Measurements from ENCODE around the gene MAN2A1. TPM values are rescaled to one million over a fixed set of nuclear protein-coding genes. Genes with fewer than 3 reads are reported as not detected.

MAN2A1 gene
- polyA plus RNA-seq, 3 donors = 17.0 to 23.0 (median 20.1) TPM

GRCh38 chr5:109762821-109763220 lies 73.1 kb downstream of the MAN2A1 start:
- intact Hi-C loops (cut with micrococcal nuclease) = no loop called here
- Mint-ChIP-seq H3K27ac (peak overlapping the region in 6 of 7 donors; percentile 22 to 83 (median 60)), H3K27me3 (ENCODE audit: low read depth in 3 of 3) (no peaks in the 10 kb centered on the region), H3K36me3 (peaks cover 33 to 36% of the 10 kb centered on the region in 2 donors), H3K4me1 (peaks cover 16% of the 10 kb centered on the region), H3K9me3 (peaks cover 2 to 10% (median 4%) of the 10 kb centered on the region in 7 donors), H3K4me3 (no peak overlapping the region)
- 17% methylated on average over 1 of the region's 1 CpG for whole genome bisulfite sequencing (ENCODE audit: insufficient coverage)
- H3K4me3 ChIP-seq (replicated peaks in 1 of 3; ENCODE audit: low read depth in 2 of 3, low read length in 3 of 3) = no peak overlapping the region
- peak in 2 of 3 donors; percentile 6 to 20 for DNase-seq
- no peak overlapping the region for H3K4me2 ChIP-seq (replicated peaks; ENCODE audit: extremely low read depth, low read length, poor library complexity, severe bottlenecking)
- H3K27ac ChIP-seq (ENCODE audit: low read depth in 1 of 2, low read length in 2 of 2) = peak overlapping the region in 1 of 2 donors; percentile 71
- H4K20me1 ChIP-seq (ENCODE audit: insufficient read depth, low read length) = peaks cover 3% of the 10 kb centered on the region
- H3K9ac ChIP-seq (ENCODE audit: insufficient read depth, low read length, poor library complexity, severe bottlenecking) = no peak overlapping the region
- no peak overlapping the region for H2AFZ ChIP-seq (ENCODE audit: insufficient read depth, low read depth, low read length, poor library complexity, severe bottlenecking)
- no peak for TF ChIP-seq CTCF (IDR thresholded peaks at IDR 0.05)
- no peaks in the 10 kb centered on the region for H3K79me2 ChIP-seq (ENCODE audit: insufficient read depth, low read length)
- H3K36me3 ChIP-seq (replicated peaks in 1 of 2; ENCODE audit: control insufficient read depth in 1 of 2, insufficient read depth in 2 of 2, low read length in 2 of 2) = peaks cover 14 to 28% of the 10 kb centered on the region in 2 donors
- H3K9me3 ChIP-seq (replicated peaks in 1 of 2; ENCODE audit: control insufficient read depth in 1 of 2, insufficient read depth in 1 of 2, low read length in 2 of 2) = no peaks in the 10 kb centered on the region
- H3K4me1 ChIP-seq (ENCODE audit: control insufficient read depth in 1 of 2, insufficient read depth in 2 of 2, low read length in 2 of 2) = peaks cover 7 to 11% of the 10 kb centered on the region in 2 donors
- H3K27me3 ChIP-seq (ENCODE audit: control insufficient read depth in 2 of 2, insufficient read depth in 2 of 2, low read length in 2 of 2) = no peaks in the 10 kb centered on the region

- H3K27ac Mint-ChIP-seq = no peak overlapping the region
- H3K27me3 ChIP-seq (ENCODE audit: control insufficient read depth in 2 of 2, insufficient read depth in 2 of 2, low read length in 2 of 2) = no peaks in the 10 kb centered on the region
- no peak overlapping the region for H3K4me2 ChIP-seq (replicated peaks; ENCODE audit: extremely low read depth, low read length, poor library complexity, severe bottlenecking)
- H3K4me1 Mint-ChIP-seq = peaks cover 6% of the 10 kb centered on the region
- H3K4me3 ChIP-seq (replicated peaks in 1 of 3; ENCODE audit: low read depth in 2 of 3, low read length in 3 of 3) = no peak overlapping the region
- peaks cover 0 to 1% (median 0%) of the 10 kb centered on the region in 7 donors for H3K9me3 Mint-ChIP-seq
- H3K27ac ChIP-seq (ENCODE audit: low read depth in 1 of 2, low read length in 2 of 2) = no peak overlapping the region
- no peaks in the 10 kb centered on the region for H3K9me3 ChIP-seq (replicated peaks in 1 of 2; ENCODE audit: control insufficient read depth in 1 of 2, insufficient read depth in 1 of 2, low read length in 2 of 2)
- H2AFZ ChIP-seq (ENCODE audit: insufficient read depth, low read depth, low read length, poor library complexity, severe bottlenecking) = no peak overlapping the region
- H3K36me3 Mint-ChIP-seq = peaks cover 50% of the 10 kb centered on the region in 2 donors
- no peak for DNase-seq
- 94% methylated on average over 2 of the region's 4 CpGs for WGBS (ENCODE audit: insufficient coverage)
- no peaks in the 10 kb centered on the region for H4K20me1 ChIP-seq (ENCODE audit: insufficient read depth, low read length)
- H3K9ac ChIP-seq (ENCODE audit: insufficient read depth, low read length, poor library complexity, severe bottlenecking) = no peak overlapping the region
- H3K36me3 ChIP-seq (replicated peaks in 1 of 2; ENCODE audit: control insufficient read depth in 1 of 2, insufficient read depth in 2 of 2, low read length in 2 of 2) = peaks cover 42 to 66% of the 10 kb centered on the region in 2 donors
- no peaks in the 10 kb centered on the region for H3K27me3 Mint-ChIP-seq (ENCODE audit: low read depth in 3 of 3)
- H3K4me3 Mint-ChIP-seq = no peak overlapping the region
- no peak for TF ChIP-seq CTCF (IDR thresholded peaks at IDR 0.05)
- intact Hi-C loops (cut with micrococcal nuclease) = no loop called here
- H3K79me2 ChIP-seq (ENCODE audit: insufficient read depth, low read length) = no peaks in the 10 kb centered on the region
- peaks cover 5 to 8% of the 10 kb centered on the region in 2 donors for H3K4me1 ChIP-seq (ENCODE audit: control insufficient read depth in 1 of 2, insufficient read depth in 2 of 2, low read length in 2 of 2)
Measured at GRCh38 chr5:109767184-109767995, 77.7 kb downstream of the MAN2A1 start.
